A549 (cell line): ENCODE results near the gene PDPK1. TPM values are rescaled to one million over a fixed set of nuclear protein-coding genes. Genes with fewer than 3 reads are reported as not detected.

Source experiments
- ATAC-seq, 2 experiments: fragments of 200-7000 bp in 1 of 2; fragments of >200 bp in 1 of 2; cut with Nextera tagmentation in 1 of 2; cut with Tn5 transposase in 1 of 2; 3 replicates each; pipeline versions ENCODE4 v1.8.0 to v1.9.1; 2018 to 2020; ENCODE audit warnings: mild to moderate bottlenecking in 1 of 2, moderate library complexity in 1 of 2
- CTCF ChIA-PET: fragments of 300-600 bp; sonication (Branson Sonifier 250); formaldehyde crosslinking; extraction: SDS; loops from one replicate; lab custom pipeline; 2021; ENCODE audit warnings: antibody characterized with exemption, inconsistent platforms; lab: Yijun Ruan, JAX
- POLR2A ChIA-PET: fragments of 350-600 bp; formaldehyde crosslinking; extraction: SDS; loops from one replicate; lab custom pipeline; 2021; ENCODE audit warnings: antibody characterized with exemption, inconsistent platforms; lab: Yijun Ruan, JAX
- DNase-seq, 2 experiments: peaks; one replicate each; pipeline versions ENCODE4 v3.0.0 to v3.0.0-alpha.2; 2011 to 2016; ENCODE audit warnings: low read depth in 1 of 2, low spot score in 1 of 2
- FAIRE-seq: peaks from 2 replicates; lab custom pipeline; 2011; peaks lifted over from hg19 to GRCh38; lab: Jason Lieb, UNC
- H3K27ac ChIP-seq, 2 experiments: fragments of >200 bp; sonication (Bioruptor Twin); formaldehyde crosslinking; 3 replicates each; pipeline ENCODE4 v1.5.1; 2016 to 2017
- H3K4me1 ChIP-seq: fragments of >200 bp; sonication (Bioruptor Twin); formaldehyde crosslinking; 3 replicates; pipeline ENCODE4 v1.6.1; 2016
- H3K4me2 ChIP-seq: fragments of >200 bp; sonication (Bioruptor Twin); formaldehyde crosslinking; 3 replicates; pipeline ENCODE4 v1.6.1; 2016
- H3K4me3 ChIP-seq: fragments of >200 bp; sonication (Bioruptor Twin); formaldehyde crosslinking; 3 replicates; pipeline ENCODE4 v1.5.1; 2016
- H3K9me3 ChIP-seq: fragments of >200 bp; sonication (Bioruptor Twin); formaldehyde crosslinking; 3 replicates; pipeline ENCODE4 v1.6.1; 2016
- BHLHE40 ChIP-seq: IDR thresholded peaks from 2 replicates; pipeline ENCODE4 v1.6.1; 2012; ENCODE audit warnings: low read depth, low read length, inconsistent platforms
- CTCF ChIP-seq: fragments of >200 bp; sonication (Bioruptor Twin); formaldehyde crosslinking; IDR thresholded peaks from 3 replicates; pipeline ENCODE4 v1.5.1; 2016
- E2F6 ChIP-seq: IDR thresholded peaks from 2 replicates; pipeline ENCODE4 v1.6.1; 2012; ENCODE audit warnings: low read depth, borderline replicate concordance
- EP300 ChIP-seq, 2 experiments: fragments of >200 bp; sonication (Bioruptor Twin); formaldehyde crosslinking; IDR thresholded peaks; 2 replicates in 1 of 2; 3 replicates in 1 of 2; pipeline ENCODE4 v1.6.1; 2016 to 2017
- HDAC2 ChIP-seq: fragments of 200-600 bp; sonication (generic); IDR thresholded peaks from 2 replicates; pipeline ENCODE4 v1.6.1; 2016
- HES2 ChIP-seq: fragments of >200 bp; sonication (Bioruptor Twin); formaldehyde crosslinking; IDR thresholded peaks from 2 replicates; pipeline ENCODE4 v1.6.1; 2016
- HMGXB4 ChIP-seq: fragments of 250-450 bp; sonication (Bioruptor Pico); IDR thresholded peaks from 2 replicates; pipeline ENCODE4 v1.5.0; 2021; ENCODE audit warnings: mild to moderate bottlenecking, moderate library complexity, borderline replicate concordance
- JUNB ChIP-seq: fragments of >200 bp; sonication (Bioruptor Twin); formaldehyde crosslinking; IDR thresholded peaks from 2 replicates; pipeline ENCODE4 v1.6.1; 2016
- KDM5A ChIP-seq: fragments of 200-600 bp; sonication (generic); IDR thresholded peaks from 2 replicates; pipeline ENCODE4 v1.6.1; 2016; ENCODE audit warnings: antibody characterized with exemption, mild to moderate bottlenecking
- MAX ChIP-seq: IDR thresholded peaks from 2 replicates; pipeline ENCODE4 v1.6.1; 2012
- MYC ChIP-seq: IDR thresholded peaks from 2 replicates; pipeline ENCODE4 v1.6.1; 2012; ENCODE audit warnings: mild to moderate bottlenecking, inconsistent platforms, low read length, improper control_type of control experiment, borderline replicate concordance
- PHF8 ChIP-seq: fragments of 200-600 bp; sonication (generic); IDR thresholded peaks from 2 replicates; pipeline ENCODE4 v1.6.1; 2016; ENCODE audit warnings: low read depth, mild to moderate bottlenecking, antibody characterized with exemption, moderate library complexity, borderline replicate concordance
- POLR2A ChIP-seq: IDR thresholded peaks from 2 replicates; pipeline ENCODE4 v1.6.1; 2012; ENCODE audit warnings: mild to moderate bottlenecking, low read length
- POLR2AphosphoS2 ChIP-seq: conservative IDR thresholded peaks from 2 replicates; pipeline ENCODE4 v1.6.1; 2012; ENCODE audit warnings: low read length, improper control_type of control experiment, inconsistent platforms
- REST ChIP-seq: fragments of 200-600 bp; sonication (generic); IDR thresholded peaks from 2 replicates; pipeline ENCODE4 v1.6.1; 2016; ENCODE audit warnings: antibody characterized with exemption, mild to moderate bottlenecking, moderate library complexity
- RNF2 ChIP-seq: fragments of 200-600 bp; sonication (generic); IDR thresholded peaks from 2 replicates; pipeline ENCODE4 v1.6.1; 2016; ENCODE audit warnings: low read depth, mild to moderate bottlenecking, antibody characterized with exemption, moderate library complexity, borderline replicate concordance
- SMC3 ChIP-seq: fragments of >200 bp; sonication (Bioruptor Twin); formaldehyde crosslinking; IDR thresholded peaks from 3 replicates; pipeline ENCODE4 v1.6.1; 2018; ENCODE audit warnings: inconsistent platforms
- TFCP2L1 ChIP-seq: fragments of 250-450 bp; sonication (Bioruptor Pico); IDR thresholded peaks from 2 replicates; pipeline ENCODE4 v1.5.0; 2021; ENCODE audit warnings: mild to moderate bottlenecking
- ZFP36 ChIP-seq: fragments of 450-650 bp; IDR thresholded peaks from 2 replicates; pipeline ENCODE4 v1.6.1; 2014; ENCODE audit warnings: borderline replicate concordance; ENCODE audit not compliant: partially characterized antibody
- ZNF302 ChIP-seq: fragments of 250-450 bp; sonication (Bioruptor Pico); IDR thresholded peaks from 2 replicates; pipeline ENCODE4 v1.9.0; 2021; ENCODE audit warnings: inconsistent platforms, mild to moderate bottlenecking, moderate library complexity
- WGBS: methylation state at CpG from one replicate; pipeline ENCODE4 v1.1.6; 2017; ENCODE audit errors: missing lambda C conversion rate; 5-methylcytosine and 5-hydroxymethylcytosine counted together
- polyA plus RNA-seq, 4 experiments: library from polyadenylated mRNA; depleted of rRNA in 3 of 4; stranded (reverse); fragments of >200 nt; fragmentation: RNase III in 1 of 4; extraction: RNeasy Plus Mini Kit Qiagen cat#74134 plus additional on column Dnase treatment in 1 of 4; gene quantifications; 2 replicates in 3 of 4; 3 replicates in 1 of 4; pipeline ENCODE4 v1.2.3, GENCODE V29; 2011 to 2017

PDPK1 gene
- polyA plus RNA-seq, 2 of the 4 experiments (the other 2 are of a cell fraction): 17.7 to 29.7 TPM

GRCh38 chr16:2528161-2529060 lies 9.4 kb upstream of the PDPK1 start:
- POLR2A ChIA-PET: no interaction called here
- Histone ChIP-seq H3K4me3 (no peak overlapping the region), H3K27ac (no peak overlapping the region), H3K9me3 (no peaks in the 10 kb centered on the region), H3K4me1 (peaks cover 15% of the 10 kb centered on the region), H3K4me2 (no peak overlapping the region)
- CTCF ChIA-PET: no interaction called here
- WGBS: 89% methylated on average over 30 of the region's 36 CpGs
- FAIRE-seq: no peak
- no peak for ATAC-seq
- no peak for TF ChIP-seq POLR2AphosphoS2
- no peak for TF ChIP-seq POLR2A
- no peak for TF ChIP-seq BHLHE40
- no peak for TF ChIP-seq HES2
- TF ChIP-seq CTCF: no peak
- no peak for TF ChIP-seq REST
- no peak for TF ChIP-seq HMGXB4 (CRISPR knock-in tag)
- TF ChIP-seq ZFP36: no peak
- TF ChIP-seq EP300 (IDR thresholded peaks at IDR 0.05): no peak
- no peak for TF ChIP-seq MAX
- TF ChIP-seq E2F6: no peak
- DNase-seq: no peak

GRCh38 chr16:2529061-2529931 lies 8.5 kb upstream of the PDPK1 start:
- no peak for ATAC-seq
- POLR2A ChIA-PET: no interaction called here
- H3K27ac ChIP-seq: no peak overlapping the region
- H3K9me3 ChIP-seq: no peaks in the 10 kb centered on the region
- 92% methylated on average over 15 of the region's 32 CpGs for WGBS
- H3K4me3 ChIP-seq: no peak overlapping the region
- peaks cover 17% of the 10 kb centered on the region for H3K4me1 ChIP-seq
- DNase-seq: no peak
- TF ChIP-seq TFCP2L1 (CRISPR knock-in tag) (no peak), HES2 (no peak), SMC3 (no peak), RNF2 (no peak), JUNB (no peak), MYC (no peak), HDAC2 (no peak), ZNF302 (CRISPR knock-in tag) (no peak), KDM5A (no peak), REST (no peak), PHF8 (no peak)
- no peak for FAIRE-seq
- no peak overlapping the region for H3K4me2 ChIP-seq
- CTCF ChIA-PET: interaction anchor here (1.6 to 3.2 kb wide), 2 partner anchors 14 to 28 kb away, joined by 5 to 8 read pairs; no protein-coding TSS in a partner anchor
